HG02798 (cell line): ENCODE results near the gene NUAK2.

Experiments used
- ATAC-seq: cut with Tn5 transposase; IDR thresholded peaks from one replicate; pipeline ENCODE4 v1.9.1; 2021; ENCODE audit warnings: mild to moderate bottlenecking; ENCODE audit not compliant: unreplicated experiment, poor library complexity

The NUAK2 gene

DNA sequence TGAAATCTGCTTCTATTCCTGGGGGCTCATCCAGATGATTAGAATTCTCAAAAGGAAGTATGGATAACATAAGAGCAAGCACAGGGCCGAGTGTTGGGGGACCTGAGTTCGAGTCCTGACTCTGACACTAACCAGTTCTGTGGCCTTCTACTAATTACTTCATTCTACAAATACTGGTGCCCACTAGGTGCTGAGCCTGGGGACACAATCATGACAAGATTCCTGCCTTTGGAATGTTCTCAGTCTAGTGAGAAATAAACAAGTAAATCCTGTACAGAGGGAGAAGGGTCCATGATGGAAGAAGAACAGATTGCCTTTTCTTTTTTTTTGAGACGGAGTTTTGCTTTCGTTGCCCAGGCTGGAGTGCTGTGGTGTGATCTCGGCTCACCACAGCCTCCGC, 2.2 kb upstream of the NUAK2 start:
- ATAC-seq, result no peak

DNA sequence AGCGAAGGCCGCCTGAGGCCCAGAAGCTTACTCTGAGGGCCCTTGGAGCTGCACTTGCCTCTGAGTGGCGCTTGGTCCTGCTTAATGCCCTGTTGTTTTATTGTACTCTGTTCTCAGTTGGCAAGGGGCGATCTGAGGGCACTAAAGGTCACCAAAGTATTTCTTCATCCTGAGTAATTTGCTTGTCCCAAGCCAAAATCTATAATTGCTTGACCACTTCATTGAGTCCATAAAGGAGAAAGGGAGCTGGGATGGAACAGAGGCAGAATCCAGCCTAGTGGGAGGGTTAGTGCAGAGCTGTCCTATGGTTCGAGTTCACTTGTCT, 376 bp upstream of the NUAK2 start:
- ATAC-seq, result no peak

DNA sequence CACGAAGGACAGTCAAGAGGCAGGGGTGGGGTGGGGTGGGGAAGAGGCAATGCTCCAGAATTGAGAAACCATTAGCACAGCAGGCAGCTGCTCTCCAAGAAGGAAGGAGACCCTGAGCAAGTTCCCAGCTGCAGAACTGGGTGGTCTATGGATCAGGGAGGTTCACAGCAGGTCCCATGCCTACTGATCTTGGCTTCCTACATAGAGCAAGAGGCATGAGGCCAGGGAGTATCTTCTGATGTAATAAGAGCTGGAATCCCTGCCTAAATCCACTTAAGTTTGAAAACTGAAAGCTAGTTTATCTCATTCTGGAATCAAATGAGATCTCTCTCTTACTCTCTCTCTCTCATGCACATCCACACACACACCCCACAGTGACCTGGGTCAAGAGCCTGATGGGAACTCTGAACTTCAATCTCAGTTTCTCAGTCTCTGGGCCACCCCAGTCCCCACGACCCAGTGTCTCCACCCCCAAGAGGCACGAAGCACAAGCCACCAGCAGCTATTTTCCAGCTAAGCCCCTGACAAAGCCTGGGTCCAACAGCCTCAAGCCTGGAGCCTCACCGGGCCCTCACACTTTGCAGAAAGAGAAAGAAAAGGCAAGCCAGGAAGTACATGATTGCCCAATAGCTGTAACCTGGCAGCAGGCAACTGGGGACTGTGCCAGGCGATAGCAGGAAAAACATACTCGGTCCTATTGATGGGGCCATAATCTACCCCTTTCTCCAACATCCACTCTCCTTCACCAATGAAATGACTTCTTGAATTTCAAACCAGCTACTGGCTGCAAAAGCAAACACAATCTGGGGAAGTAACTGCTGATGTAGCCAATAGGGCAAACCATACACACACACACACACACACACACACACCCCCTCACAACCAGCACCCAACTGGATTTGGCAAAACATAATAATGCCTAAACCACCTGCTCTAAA, 2.2 kb downstream of the NUAK2 start:
- no peak for ATAC-seq

DNA sequence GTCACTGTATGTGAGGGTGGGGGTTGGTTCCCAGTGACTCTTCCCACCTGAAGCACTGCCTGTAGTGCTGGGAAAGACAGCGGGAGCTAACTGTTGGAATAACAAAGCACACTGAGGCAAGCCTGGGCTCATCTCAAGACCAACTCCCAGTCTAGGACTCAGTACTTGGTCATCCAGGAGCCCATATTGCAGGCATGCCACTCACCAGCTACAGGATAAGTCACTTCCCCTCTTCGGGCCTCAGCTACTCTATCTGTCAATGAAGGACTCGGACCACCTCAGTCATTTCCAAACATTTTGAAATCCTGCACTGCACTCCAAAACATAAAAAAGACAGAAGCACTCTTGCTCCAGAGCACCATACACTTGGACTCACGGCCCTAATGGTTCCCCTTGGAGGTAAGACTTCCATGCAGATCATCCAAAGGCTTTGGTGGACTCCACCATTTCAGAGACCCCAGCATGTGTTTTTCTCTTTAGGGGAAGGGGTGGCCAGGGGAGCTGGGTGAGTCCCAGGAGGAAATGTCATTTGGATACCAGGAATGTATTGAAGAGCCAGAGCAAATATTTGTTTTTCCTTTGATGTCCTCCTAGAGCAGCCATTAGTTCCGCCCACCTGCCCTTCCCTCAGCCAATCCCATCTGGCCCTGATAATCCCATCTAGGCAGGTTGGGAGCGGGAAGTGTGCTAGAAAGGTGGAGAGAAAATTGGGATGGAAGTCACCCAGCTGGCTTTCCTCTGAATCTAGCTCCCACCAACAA, 3.1 kb downstream of the NUAK2 start:
- no peak for ATAC-seq

DNA sequence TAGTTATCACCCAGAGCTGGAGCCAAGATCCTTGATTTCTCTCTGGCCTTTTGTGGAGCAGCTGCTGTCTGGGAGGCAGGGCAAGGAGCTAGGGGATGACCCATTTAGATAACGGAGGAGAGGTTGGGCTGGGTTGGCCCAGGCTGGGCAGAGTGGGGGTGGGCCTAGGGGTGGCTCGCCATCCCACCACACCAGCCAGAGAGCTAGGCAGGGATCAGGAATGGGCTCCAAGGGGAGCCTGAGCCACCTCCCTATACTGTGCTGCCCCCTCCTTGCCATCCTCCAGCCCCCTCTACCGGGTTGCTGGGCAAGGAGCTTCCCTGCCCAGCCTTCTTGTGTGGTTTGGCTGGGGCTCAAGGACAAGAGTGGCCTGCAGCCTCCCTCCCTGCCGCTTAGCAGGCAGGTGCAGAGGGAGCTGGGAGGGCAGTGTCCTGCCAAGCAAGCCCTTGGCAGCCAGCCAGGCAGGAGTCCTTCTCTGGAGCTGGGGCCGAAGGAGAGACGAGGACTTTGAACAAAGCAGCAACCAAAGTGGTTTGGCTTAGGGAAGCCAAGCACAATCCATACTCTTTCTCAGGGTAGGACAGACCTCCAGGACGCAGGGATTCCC, 4.1 kb downstream of the NUAK2 start:
- no peak for ATAC-seq

DNA sequence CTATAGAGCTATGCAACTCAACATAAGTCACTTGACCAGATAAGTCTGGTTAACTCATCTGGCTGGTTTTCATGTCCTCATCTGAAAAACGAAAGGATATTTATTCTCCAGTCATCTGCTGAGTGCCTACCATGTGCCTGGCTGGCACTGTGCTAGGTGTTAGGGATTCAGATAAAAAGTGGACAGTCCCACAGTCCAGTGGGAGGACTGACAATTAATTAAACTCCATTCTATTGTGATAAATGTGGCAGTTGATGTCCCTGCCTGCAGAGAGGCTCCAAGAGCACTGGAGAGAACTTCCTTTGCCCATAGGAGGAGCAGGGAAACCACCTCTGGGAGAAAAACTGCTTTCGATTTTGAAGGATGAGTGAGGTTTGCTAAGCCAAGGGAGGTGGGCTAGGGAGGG, 5.4 kb downstream of the NUAK2 start:
- no peak for ATAC-seq

DNA sequence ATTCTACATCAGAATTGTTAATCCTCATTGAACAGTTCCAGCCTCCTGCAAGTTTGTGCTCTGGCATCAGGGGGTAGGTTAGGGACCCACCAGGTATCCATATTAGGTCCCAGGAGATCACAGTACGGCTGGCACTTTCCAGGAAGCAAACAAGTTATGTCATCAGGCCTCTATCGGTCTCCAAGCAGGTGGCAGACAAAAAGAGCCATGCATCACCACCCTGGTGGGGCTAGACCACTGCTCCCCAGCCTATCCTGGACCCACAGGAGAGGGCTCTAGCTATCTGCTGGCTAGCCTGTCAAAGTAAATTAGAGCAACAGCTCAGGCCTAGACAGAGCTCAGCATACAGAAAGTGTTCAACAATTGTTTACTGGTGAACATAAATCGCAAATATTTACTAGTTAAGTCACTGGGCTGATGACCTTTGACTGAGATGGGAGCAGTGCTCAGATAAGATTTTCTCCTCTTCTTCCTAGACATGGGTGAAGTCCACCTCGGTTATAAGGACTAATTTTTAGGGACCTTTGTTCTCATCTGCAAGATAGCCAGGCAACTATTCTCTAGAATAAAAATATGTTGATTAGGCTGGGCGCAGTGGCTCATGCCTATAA, 6.4 kb downstream of the NUAK2 start:
- ATAC-seq, result no peak

DNA sequence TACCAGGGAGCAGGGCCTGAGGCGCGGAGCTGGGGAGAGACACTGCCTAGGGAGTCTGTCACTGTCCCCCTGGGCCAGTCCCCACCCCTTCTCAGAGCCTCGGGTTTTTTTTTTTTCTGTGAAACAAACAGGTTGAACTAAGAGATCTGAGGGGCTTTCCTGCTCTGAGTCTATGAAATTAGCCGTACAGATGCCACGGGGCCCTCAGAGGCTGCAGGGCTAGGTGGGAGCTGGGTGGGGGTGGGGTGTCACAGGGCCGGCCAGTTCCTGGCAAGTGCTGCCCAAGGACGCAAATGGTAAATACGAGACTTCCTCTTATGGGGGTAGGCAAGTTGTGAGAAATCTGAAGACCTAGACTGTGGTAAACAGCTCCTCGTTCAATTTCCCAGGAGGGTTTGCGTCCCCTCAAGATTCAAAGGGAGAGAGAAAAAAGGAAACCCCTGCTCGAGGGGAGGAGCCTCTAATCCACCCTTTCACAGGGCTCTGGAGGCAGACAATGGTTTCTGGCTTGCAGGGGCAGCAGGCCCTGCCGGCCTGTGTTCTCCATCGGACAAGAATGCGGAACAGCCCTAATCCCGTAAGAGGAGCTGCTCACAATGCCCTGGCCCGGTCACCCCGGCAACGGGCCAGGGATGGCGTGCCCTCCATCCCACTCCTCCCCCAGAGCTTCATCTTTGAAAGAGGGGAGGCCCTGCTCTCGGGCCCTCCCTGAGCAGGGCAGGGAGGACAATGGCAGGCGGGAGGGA, 7.8 kb downstream of the NUAK2 start:
- no peak for ATAC-seq

DNA sequence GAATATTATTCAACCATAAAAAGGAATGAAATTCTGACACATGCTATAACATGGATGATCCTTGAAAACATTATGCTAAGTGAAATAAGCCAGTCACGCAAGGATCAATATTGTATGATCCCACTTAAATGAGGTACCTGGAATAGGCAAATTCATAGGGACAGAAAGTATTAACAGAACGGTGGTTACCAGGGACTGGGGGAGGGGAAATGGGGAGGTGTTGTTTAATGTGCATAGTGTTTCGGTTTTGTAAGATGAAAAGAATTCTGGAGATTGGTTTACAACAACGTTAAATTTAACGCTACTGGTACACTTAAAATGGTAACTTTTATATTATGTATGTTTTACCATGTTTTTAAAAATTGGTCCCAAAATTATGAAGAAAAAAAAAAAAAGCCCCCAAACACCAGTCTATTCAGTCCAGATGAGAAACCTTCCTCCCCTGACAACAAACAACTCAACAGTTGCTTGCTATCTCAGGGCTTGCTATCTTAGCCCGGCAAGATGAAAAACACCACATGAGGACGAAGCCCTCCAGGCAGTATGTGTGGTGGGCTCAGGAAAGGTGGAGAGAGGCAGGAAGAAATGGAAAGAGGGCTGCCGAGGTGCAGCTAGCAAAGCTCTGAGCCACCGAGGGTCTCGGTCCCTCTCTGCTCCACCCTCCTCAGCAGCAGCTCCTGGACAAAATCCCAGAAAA, 8.5 kb downstream of the NUAK2 start:
- ATAC-seq, result no peak

DNA sequence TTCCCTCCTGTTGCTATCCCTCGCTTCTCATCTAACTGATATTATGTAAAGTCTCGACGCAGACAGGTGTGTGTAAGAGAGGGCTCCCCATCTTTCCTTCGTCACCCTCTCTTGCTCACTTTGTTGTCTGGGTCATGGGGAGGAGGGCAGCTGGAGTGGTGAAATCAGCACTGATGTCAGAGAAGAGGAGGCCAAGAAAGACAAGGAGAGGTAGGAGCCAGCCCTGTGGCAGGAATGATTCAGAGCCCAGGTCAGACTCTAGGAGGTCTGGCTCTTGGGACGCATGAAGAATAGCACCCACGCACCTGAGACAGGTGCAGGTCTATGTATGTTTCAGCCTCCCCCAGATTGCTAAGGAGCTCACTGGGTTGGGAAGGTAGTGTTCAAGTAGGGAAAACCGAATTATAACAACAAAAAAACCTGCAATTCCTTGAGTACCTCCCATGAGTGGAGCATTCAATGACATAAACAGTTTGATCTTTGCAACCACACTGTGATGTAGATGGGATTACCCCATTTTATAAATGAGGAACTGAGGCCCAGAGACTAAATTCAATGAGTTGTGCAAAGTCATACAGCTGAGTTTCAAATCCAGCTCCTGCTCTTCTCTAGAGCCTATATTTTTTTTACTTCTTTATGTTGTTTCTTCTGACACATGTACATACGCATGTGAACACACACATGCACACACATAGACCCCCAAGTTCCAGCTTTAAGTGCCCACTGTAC, 10.4 kb downstream of the NUAK2 start:
- no peak for ATAC-seq

DNA sequence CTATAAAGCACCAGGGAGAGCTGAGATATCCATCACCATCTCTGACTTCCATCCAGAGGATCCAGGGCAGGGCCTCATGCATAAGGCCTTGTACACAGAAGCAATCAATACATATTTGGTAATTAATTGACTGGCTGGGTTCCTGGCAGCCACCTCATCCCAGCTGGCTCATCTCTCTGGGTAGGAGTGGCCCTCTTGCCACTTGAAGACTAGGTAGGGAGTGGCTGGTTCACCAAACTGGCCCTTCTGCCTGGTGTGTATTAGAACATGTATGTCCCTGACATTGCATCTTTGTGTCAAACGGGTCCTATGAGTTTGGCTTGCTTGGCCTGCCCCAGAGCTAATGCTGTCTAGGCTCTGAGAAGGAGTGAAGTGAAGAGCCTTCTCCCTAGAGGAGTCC, 11.8 kb downstream of the NUAK2 start:
- ATAC-seq, result no peak

DNA sequence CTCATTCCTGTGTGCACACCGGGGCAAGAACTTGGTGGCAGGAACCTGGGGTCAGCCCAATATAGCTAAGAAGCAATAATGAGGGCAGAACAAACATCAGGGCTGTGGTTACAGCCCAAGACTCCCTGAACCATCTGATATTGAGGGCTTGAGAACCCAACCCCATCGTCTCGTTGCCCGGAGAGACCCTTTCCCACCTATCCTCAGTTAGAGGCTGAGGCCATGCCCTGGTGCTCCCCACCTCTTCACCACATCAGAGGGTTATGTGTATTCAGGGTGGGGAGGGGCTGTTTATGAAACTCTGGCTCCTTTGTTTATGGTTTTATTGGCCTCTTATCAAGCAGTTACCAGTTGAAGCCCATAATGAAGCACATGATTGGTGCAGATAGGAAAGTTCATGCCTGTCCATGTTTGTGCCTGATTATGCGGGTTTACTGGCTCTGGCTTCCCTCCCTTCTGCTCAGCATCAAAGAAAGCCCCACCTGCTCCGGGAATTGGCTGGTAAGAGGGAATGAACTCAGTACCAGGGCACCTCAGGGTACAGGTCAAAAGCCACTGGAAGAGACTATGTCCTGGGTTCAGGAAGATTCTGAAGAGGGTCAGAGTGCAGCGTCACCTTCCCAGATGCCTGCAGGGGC, 14.5 kb downstream of the NUAK2 start:
- ATAC-seq, result no peak

DNA sequence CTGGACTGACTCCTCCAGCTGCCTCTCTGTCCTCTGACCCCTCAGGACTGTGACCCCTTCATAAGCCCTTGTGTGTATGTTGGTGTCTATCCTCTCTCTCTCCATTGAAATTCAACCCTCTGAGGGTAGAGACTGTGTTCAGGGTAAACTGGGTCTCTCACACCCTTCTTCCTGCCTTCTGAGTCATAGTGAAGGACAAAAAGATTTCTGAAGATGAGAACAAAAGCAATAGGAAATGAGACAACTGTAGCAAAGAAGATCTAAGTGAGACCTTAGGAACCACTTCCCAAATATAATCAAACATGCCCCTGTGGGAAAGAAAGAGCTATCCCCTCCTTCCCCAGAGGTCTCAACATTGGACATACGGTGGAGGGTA, 16.9 kb downstream of the NUAK2 start:
- ATAC-seq, result no peak

DNA sequence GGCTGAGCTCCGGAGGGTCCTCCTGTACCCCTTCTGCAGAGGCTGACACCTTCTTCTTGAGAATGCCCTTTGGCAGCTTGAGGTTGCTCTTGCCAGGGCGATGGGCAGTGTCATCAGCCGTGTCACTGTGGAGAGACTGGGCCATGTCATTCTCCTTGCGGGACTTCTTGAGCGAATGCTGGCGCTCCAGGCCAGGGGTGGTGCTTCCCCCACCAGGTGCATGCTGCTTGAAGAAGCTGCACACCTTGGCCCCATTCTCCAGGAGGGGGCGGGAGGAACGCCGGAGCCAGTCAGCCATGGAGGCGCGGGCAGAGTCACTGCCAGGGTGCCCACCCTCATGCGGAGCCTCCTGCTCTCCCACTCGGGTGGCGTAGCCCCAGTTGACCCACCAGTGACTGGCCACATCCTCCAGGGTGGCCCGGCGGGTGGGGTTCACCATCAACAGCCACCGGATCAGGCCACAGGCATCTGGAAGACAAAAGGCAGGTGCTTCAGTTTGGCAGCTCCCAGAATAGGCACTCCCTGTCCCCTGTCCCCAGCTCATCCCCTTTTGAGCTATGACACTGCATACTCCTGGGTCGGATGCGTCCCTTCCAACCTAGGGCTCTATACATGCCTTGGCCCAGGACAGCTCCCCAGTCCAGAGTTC, 17.4 kb downstream of the NUAK2 start:
- ATAC-seq, result no peak

DNA sequence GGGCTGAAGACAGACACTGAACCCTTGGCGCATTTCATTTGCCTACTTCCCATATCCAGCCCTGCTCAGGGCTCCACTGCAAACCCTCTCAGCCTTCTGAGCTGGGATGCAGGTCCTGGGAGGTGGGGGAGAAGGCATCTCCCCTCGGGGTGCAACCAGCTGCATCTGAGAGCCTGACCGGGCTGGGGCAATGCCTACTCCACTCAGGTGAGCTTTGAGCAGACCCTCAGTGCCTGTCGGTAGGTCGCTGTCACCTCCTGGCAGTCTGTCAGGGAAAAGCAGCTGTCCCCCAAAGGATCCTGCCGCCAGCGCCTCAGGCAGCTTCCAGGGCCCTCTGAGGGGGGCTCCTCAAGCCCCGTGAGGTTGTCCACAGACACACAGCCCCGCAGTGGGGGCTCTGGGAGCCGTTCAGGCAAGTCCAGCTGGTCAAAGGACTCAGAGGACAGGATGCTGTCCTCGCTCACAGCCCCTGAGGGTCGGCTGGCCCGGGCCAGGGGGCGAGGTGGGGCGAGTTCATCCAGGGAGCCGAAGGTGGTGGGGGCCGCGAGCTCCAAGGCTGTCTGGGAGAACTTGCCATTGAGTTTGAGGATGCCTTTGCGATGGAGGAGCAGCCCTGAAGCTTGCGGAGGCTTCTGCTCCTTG, 18.2 kb downstream of the NUAK2 start:
- no peak for ATAC-seq

DNA sequence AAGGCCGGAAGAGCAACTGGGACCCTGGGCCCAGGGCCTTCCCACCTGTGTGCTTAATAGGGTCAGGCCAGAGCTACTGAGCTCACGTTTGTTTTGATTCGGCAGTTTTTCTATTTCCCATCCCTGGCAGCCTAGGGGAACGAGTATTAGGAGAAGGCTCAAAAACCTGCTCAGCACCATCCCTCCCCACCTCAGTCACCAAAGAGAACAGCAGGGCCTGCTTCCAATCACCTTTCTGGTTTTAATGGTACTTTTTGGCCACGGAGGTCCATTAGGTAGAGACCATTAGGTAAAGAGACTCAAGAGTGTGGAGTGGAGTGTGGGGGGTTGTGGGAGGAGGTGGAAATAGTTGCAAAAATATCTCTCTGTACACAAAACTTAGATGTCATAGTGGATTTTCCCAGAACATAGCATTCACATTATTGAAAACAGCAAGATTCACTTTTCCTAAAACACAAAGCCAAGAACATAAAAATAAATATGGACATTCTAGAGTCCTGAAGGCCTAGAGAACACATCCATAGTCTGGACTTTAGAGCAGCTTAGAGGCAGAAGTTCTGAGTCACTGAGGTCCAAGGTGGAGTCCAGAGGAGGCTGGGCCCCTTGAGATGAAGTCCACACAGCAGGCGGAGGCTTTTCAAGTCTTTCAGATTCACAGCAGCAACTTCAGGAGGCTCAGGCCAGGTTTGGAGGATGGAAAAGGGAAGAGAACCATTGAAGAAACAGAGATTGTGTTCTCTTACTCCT, 19.5 kb downstream of the NUAK2 start:
- ATAC-seq, result no peak
